ENCODE results near the gene IGHMBP2.

Gene IGHMBP2

DNA sequence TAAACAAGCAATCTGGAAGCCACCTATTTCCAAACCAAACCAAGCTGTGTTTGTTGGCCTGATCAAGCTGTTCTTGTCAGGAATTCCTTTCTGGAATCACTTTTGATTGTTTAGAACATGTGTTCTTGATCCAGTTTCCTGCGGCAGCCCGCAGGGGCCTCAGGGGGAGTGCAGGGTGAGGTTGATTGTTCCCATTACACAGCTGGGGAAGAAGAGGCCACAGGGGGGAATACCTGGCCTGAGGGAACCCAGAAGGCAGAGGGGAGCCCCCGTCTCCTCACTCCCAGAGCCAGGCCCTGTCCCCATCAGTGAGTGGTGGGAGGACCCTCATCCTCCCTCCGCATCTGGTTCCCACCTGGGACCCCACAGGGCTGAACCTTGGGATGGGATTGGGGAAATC, 72.9 kb downstream of the IGHMBP2 start:
- TF ChIP-seq TAF1 (IDR thresholded peaks at IDR 0.05; ENCODE audit: low read depth, low read length) (no peak), POLR2A (IDR thresholded peaks at IDR 0.05; ENCODE audit: low read depth, low read length) (no peak), PAX5 (IDR thresholded peaks at IDR 0.05; ENCODE audit: insufficient read depth, low read length, severe bottlenecking) (no peak), SPI1 (IDR thresholded peaks at IDR 0.05; ENCODE audit: low read depth, low read length) (no peak), POU2F2 (IDR thresholded peaks at IDR 0.05; ENCODE audit: low read depth, low read length) (no peak), POLR2AphosphoS5 (IDR thresholded peaks at IDR 0.05; ENCODE audit: low read depth, low read length) (no peak)
- FAIRE-seq (no peak), DNase-seq (ENCODE audit: insufficient read length, low spot score) (no peak)

DNA sequence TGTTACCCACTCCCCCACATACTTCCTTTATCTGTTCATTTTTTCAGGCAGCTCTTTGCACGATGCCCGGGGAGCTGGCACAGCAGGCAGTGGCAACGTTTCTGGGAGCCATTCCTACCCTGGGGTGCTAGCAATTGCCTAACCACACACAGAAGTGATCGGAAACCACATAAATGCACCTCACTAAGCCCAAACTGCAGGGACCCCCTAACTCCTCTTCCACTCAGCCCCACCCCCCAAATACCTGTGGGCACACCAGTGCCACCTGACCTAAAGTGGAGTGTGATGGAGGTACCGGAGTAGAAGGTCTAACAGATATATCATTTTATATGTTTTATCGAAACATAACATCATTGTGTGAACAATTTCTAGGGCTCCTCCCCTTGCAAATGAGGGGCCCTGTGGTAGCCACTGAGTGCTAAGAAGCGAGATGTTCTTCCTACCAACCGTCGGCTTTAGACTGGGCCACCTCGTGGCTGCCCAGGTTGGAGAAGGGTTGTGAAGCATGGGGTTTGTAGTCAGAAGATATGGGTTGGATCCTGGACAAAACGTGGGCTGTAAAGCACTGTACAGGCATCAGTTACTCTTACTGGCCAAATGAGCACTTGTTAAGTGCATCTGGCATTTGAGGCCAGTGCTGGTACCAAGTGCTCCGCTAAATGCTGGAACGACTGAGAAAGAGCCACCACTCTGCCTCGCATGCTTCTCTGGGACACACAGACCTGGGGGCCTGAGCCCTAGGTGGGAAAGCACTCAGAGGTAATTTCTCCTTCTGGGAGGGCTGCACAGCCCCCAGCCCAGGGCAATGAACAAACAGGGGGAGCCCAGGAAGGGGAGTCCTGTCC, 74.3 kb downstream of the IGHMBP2 start:
- TF ChIP-seq TAF1 (IDR thresholded peaks at IDR 0.05; ENCODE audit: low read depth, low read length) (no peak), POLR2AphosphoS5 (IDR thresholded peaks at IDR 0.05; ENCODE audit: low read depth, low read length) (no peak), POLR2A (IDR thresholded peaks at IDR 0.05; ENCODE audit: low read depth, low read length) (no peak), POU2F2 (IDR thresholded peaks at IDR 0.05; ENCODE audit: low read depth, low read length) (no peak), SPI1 (IDR thresholded peaks at IDR 0.05; ENCODE audit: low read depth, low read length) (no peak), PAX5 (IDR thresholded peaks at IDR 0.05; ENCODE audit: insufficient read depth, low read length, severe bottlenecking) (no peak)
- FAIRE-seq (no peak), DNase-seq (ENCODE audit: insufficient read length, low spot score) (no peak)

DNA sequence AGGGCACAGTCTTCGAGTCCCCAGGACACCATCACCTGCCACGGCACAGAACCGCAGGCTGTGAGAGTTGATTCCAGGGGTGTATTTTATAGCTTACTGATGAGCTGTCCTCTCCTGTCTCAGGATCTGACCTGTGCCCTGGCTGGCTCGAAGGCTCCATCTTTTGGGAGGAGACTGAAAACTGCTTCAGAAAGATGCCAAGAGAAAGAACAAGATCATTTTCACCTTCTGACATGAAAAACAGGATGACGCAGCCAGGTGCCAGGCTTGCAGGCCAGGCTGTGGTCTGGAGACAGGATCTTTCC, 74.9 kb downstream of the IGHMBP2 start:
- no peak for DNase-seq (ENCODE audit: insufficient read length, low spot score)
- no peak for FAIRE-seq
- TF ChIP-seq PAX5 (IDR thresholded peaks at IDR 0.05; ENCODE audit: insufficient read depth, low read length, severe bottlenecking): no peak
- TF ChIP-seq POLR2A (IDR thresholded peaks at IDR 0.05; ENCODE audit: low read depth, low read length): no peak
- TF ChIP-seq TAF1 (IDR thresholded peaks at IDR 0.05; ENCODE audit: low read depth, low read length): no peak
- no peak for TF ChIP-seq SPI1 (IDR thresholded peaks at IDR 0.05; ENCODE audit: low read depth, low read length)
- no peak for TF ChIP-seq POLR2AphosphoS5 (IDR thresholded peaks at IDR 0.05; ENCODE audit: low read depth, low read length)
- no peak for TF ChIP-seq POU2F2 (IDR thresholded peaks at IDR 0.05; ENCODE audit: low read depth, low read length)

DNA sequence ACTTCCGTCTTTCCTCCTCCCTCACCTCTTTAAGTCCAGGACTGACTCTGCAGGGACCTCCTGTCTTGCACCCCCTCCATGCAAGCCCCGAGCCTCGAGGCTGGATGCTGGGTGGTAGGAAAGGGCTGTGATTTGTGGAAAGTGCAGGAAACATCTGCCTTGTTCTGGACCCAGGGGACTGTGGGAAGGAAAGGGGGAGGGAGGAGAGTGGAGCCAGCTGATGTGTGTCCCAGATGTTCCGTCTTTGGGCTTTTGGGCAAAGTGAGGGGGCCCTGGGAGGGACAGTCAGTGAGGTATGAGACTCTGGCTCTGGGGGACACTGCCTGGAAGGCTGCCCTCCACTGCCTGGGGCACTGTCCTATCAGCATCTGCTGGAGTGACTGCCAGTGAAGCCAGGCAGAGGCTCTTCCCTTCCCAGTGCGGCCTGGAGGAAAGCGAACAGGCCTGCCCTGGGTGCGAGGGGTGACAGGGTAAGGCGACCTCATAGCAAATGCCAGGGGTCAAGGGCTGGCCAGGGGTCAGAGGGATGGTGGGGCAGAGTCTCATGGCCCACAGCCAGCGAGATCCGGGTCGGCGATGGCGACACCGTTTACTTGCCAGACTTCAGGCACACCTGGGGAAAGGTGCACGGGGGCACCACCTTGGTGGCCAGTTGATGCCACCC, 75.4 kb downstream of the IGHMBP2 start:
- DNase-seq (ENCODE audit: insufficient read length, low spot score): no peak
- FAIRE-seq: no peak

DNA sequence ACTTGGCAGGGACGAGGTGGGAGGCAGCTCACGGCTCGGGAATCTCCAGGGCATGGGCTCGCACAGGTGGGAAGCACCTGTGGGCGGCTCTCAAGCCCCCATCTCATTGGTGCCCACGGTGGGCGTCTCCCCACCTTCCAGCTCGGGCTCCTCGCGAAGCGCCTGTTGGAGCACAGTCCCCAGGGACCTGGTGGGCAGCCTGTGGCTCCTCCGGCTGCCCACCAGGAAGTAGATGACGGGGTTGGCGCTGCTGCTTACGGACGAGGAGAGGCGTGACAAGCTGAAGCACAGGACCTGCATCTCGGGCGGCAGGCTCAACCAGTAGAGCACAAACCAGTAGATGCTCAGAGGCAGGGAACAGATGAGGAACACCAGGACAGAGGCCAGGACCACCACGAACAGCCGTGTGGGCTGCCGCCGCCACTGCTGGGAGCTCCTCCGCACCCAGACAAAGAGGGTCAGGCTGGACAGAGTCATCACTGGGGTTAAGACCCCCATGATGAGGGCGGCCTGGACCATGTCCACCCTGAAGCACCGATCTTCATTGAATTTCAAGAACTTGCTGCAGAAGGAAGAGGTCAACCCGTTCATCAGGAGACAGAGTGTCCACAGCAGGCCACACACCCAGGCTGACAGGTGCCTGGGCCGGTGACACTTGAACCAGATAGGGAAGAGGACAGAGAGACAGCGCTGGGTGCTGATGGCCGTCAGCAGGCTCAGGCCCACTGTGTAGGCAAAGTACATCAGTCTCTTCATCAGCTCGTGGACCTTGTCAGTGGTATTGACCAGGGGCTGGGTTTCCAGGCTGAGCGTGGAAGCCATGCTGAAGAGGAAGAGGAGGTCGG, 76.5 kb downstream of the IGHMBP2 start:
- no peak for DNase-seq (ENCODE audit: insufficient read length, low spot score)
- TF ChIP-seq POLR2AphosphoS5 (IDR thresholded peaks at IDR 0.05; ENCODE audit: low read depth, low read length) (no peak), POLR2A (IDR thresholded peaks at IDR 0.05; ENCODE audit: low read depth, low read length) (no peak), SPI1 (IDR thresholded peaks at IDR 0.05; ENCODE audit: low read depth, low read length) (no peak), TAF1 (IDR thresholded peaks at IDR 0.05; ENCODE audit: low read depth, low read length) (no peak), POU2F2 (IDR thresholded peaks at IDR 0.05; ENCODE audit: low read depth, low read length) (no peak), PAX5 (IDR thresholded peaks at IDR 0.05; ENCODE audit: insufficient read depth, low read length, severe bottlenecking) (no peak)
- FAIRE-seq: no peak

More for the DNA sequence above, 75.4 kb downstream of the IGHMBP2 start:
- TF ChIP-seq PAX5 (IDR thresholded peaks at IDR 0.05; ENCODE audit: insufficient read depth, low read length, severe bottlenecking) (no peak), SPI1 (IDR thresholded peaks at IDR 0.05; ENCODE audit: low read depth, low read length) (no peak), TAF1 (IDR thresholded peaks at IDR 0.05; ENCODE audit: low read depth, low read length) (no peak), POLR2A (IDR thresholded peaks at IDR 0.05; ENCODE audit: low read depth, low read length) (no peak), POLR2AphosphoS5 (IDR thresholded peaks at IDR 0.05; ENCODE audit: low read depth, low read length) (no peak), POU2F2 (IDR thresholded peaks at IDR 0.05; ENCODE audit: low read depth, low read length) (no peak)

DNA sequence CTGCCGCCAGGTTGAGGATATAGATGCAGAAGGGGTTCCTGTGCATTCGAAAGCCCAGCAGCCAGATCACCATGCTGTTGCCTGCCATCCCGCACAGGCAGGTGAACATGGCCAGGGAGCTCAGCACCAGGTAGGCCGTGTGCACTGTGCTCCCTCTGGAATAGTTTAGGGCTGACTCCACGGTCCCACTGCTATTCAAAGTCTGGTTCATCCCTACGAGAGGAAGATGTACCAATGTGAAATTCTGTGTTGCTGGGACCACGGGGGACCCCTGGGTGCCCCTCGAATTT, 77.0 kb downstream of the IGHMBP2 start, which contains the start of gene MRGPRD:
TSS of gene MRGPRD (minus strand) at position 211 of the 290 bp plus-strand sequence. CDS start at position 211, 0 bp downstream.
- no peak for FAIRE-seq
- TF ChIP-seq PAX5 (IDR thresholded peaks at IDR 0.05; ENCODE audit: insufficient read depth, low read length, severe bottlenecking): no peak
- no peak for TF ChIP-seq POLR2A (IDR thresholded peaks at IDR 0.05; ENCODE audit: low read depth, low read length)
- TF ChIP-seq POLR2AphosphoS5 (IDR thresholded peaks at IDR 0.05; ENCODE audit: low read depth, low read length): no peak
- no peak for TF ChIP-seq TAF1 (IDR thresholded peaks at IDR 0.05; ENCODE audit: low read depth, low read length)
- no peak for TF ChIP-seq POU2F2 (IDR thresholded peaks at IDR 0.05; ENCODE audit: low read depth, low read length)
- no peak for TF ChIP-seq SPI1 (IDR thresholded peaks at IDR 0.05; ENCODE audit: low read depth, low read length)
- DNase-seq (ENCODE audit: insufficient read length, low spot score): no peak

DNA sequence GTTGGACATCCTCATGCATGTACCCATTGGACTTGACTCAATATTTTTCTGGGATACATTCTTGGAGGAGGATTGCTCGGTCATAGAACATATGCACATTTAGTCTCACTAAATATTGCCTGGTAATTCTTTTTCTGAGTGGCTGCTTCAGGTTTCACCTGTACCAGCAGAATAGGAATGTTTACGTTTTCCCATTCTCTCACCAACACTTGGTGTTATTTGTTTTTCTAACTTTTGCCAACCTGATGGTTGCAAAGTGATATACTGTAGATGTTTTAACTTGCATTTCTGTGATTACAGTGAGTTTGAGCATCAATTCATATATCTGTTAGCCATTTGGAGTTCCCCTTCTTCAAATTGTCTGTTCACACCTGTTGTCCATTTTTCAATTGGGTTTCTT, 78.4 kb downstream of the IGHMBP2 start:
- TF ChIP-seq PAX5 (IDR thresholded peaks at IDR 0.05; ENCODE audit: insufficient read depth, low read length, severe bottlenecking) (no peak), TAF1 (IDR thresholded peaks at IDR 0.05; ENCODE audit: low read depth, low read length) (no peak), SPI1 (IDR thresholded peaks at IDR 0.05; ENCODE audit: low read depth, low read length) (no peak), POLR2A (IDR thresholded peaks at IDR 0.05; ENCODE audit: low read depth, low read length) (no peak), POU2F2 (IDR thresholded peaks at IDR 0.05; ENCODE audit: low read depth, low read length) (no peak), POLR2AphosphoS5 (IDR thresholded peaks at IDR 0.05; ENCODE audit: low read depth, low read length) (no peak)
- DNase-seq (ENCODE audit: insufficient read length, low spot score): no peak
- FAIRE-seq: no peak

DNA sequence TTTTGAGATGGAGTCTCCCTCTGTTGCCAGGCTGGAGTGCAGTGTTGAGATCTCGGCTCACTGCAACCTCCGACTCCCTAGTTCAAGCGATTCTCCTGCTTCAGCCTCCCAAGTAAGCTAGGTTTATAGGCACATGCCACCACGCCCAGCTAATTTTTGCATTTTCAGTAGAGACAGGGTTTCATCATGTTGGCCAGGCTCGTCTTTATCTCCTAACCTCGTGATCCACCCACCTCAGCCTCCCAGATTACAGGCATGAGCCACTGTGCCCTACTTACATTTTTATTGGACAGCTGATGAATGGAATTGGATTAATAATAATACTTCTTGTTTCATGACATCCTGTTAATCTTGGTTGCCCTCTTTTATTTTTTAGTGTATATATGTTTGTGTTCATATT, 80.1 kb downstream of the IGHMBP2 start:
- no peak for FAIRE-seq
- no peak for TF ChIP-seq PAX5 (IDR thresholded peaks at IDR 0.05; ENCODE audit: insufficient read depth, low read length, severe bottlenecking)
- TF ChIP-seq POU2F2 (IDR thresholded peaks at IDR 0.05; ENCODE audit: low read depth, low read length): no peak
- TF ChIP-seq POLR2A (IDR thresholded peaks at IDR 0.05; ENCODE audit: low read depth, low read length): no peak
- no peak for TF ChIP-seq SPI1 (IDR thresholded peaks at IDR 0.05; ENCODE audit: low read depth, low read length)
- no peak for TF ChIP-seq POLR2AphosphoS5 (IDR thresholded peaks at IDR 0.05; ENCODE audit: low read depth, low read length)
- no peak for TF ChIP-seq TAF1 (IDR thresholded peaks at IDR 0.05; ENCODE audit: low read depth, low read length)

DNA sequence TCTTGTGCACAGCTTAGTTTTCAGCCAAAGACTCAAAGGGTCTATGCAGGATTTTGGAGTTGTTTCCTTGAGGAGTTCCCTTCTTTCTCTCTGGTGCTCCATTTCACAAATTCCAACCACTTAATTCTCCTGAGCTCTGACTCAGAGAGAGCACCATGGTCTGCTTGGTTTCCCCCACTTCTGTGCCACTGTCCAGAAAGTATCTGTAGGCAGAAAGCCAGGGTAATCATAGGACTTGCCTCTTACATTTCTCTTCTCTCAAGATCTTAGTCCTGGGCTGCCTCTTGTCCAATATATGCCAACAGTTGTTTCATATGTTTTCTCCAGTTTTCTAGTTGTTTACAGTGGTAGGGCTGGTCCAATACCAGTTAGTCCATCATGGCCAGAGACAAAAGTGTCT, 83.5 kb downstream of the IGHMBP2 start:
- FAIRE-seq (no peak), DNase-seq (ENCODE audit: insufficient read length, low spot score) (no peak)
- TF ChIP-seq PAX5 (IDR thresholded peaks at IDR 0.05; ENCODE audit: insufficient read depth, low read length, severe bottlenecking): no peak
- TF ChIP-seq POLR2A (IDR thresholded peaks at IDR 0.05; ENCODE audit: low read depth, low read length): no peak
- TF ChIP-seq SPI1 (IDR thresholded peaks at IDR 0.05; ENCODE audit: low read depth, low read length): no peak
- no peak for TF ChIP-seq POU2F2 (IDR thresholded peaks at IDR 0.05; ENCODE audit: low read depth, low read length)
- no peak for TF ChIP-seq POLR2AphosphoS5 (IDR thresholded peaks at IDR 0.05; ENCODE audit: low read depth, low read length)
- no peak for TF ChIP-seq TAF1 (IDR thresholded peaks at IDR 0.05; ENCODE audit: low read depth, low read length)

More for the DNA sequence above, 80.1 kb downstream of the IGHMBP2 start:
- no peak for DNase-seq (ENCODE audit: insufficient read length, low spot score)

All from GM12891 (cell line).